ENCODE results near the gene SDK2.

SDK2 gene

GRCh38 chr17:73528679-73529078 lies 115.6 kb downstream of the SDK2 start:
- DNase-seq, result no peak

GRCh38 chr17:73526952-73527351 lies 117.3 kb downstream of the SDK2 start:
- DNase-seq, result no peak

- no peak for DNase-seq
These were observed 119.1 kb downstream of the SDK2 start for GRCh38 chr17:73524941-73525679.

- DNase-seq, result no peak
These were observed 121.5 kb downstream of the SDK2 start for GRCh38 chr17:73522696-73523095.

- DNase-seq, result no peak
These were observed 122.1 kb downstream of the SDK2 start for GRCh38 chr17:73522107-73522506.

- no peak for DNase-seq
These were observed 122.9 kb downstream of the SDK2 start for GRCh38 chr17:73521376-73521775.

- DNase-seq, result no peak
These were observed 123.9 kb downstream of the SDK2 start for GRCh38 chr17:73520369-73520761.

- no peak for DNase-seq
These were observed 124.4 kb downstream of the SDK2 start for GRCh38 chr17:73519714-73520368.

GRCh38 chr17:73519011-73519410 lies 125.2 kb downstream of the SDK2 start:
- no peak for DNase-seq

GRCh38 chr17:73516431-73516830 lies 127.8 kb downstream of the SDK2 start:
- DNase-seq, result no peak

GRCh38 chr17:73514146-73514863 lies 129.9 kb downstream of the SDK2 start:
- DNase-seq, result no peak

GRCh38 chr17:73513426-73513825 lies 130.8 kb downstream of the SDK2 start:
- DNase-seq, result no peak

GRCh38 chr17:73511719-73512115 lies 132.5 kb downstream of the SDK2 start:
- DNase-seq, result no peak

GRCh38 chr17:73510981-73511718 lies 133.1 kb downstream of the SDK2 start:
- DNase-seq, result no peak

GRCh38 chr17:73508931-73509605 lies 135.2 kb downstream of the SDK2 start:
- DNase-seq, result no peak

GRCh38 chr17:73508057-73508930 lies 136.0 kb downstream of the SDK2 start:
- DNase-seq, result no peak

- DNase-seq, result no peak
These were observed 137.5 kb downstream of the SDK2 start for GRCh38 chr17:73506470-73507435.

GRCh38 chr17:73503560-73503959 lies 140.7 kb downstream of the SDK2 start:
- DNase-seq, result no peak

GRCh38 chr17:73500414-73500999 lies 143.7 kb downstream of the SDK2 start:
- DNase-seq, result no peak

All from CD4-positive, alpha-beta T cell treated with Interleukin-1 beta for 1 hour (primary cell).